Suprapubic skin (tissue), 3 donors: ENCODE data around the gene U2AF2.
"Not testable (repeated sequence)": the region's sequence is repeated elsewhere in the genome, so short reads cannot be mapped to it uniquely, and the experiment has no call there.

Experiments used
- EP300 ChIP-seq: sonication (generic); formaldehyde crosslinking; IDR thresholded peaks from one replicate; pipeline ENCODE4 v1.6.1; 2017; ENCODE audit warnings: antibody characterized with exemption
- TF ChIP-seq, protein P1 (sequence below), 2 donors: fragments of 200-600 bp in 1 of 2; fragments of 450-650 bp in 1 of 2; sonication (generic) in 1 of 2; IDR thresholded peaks; one replicate each; pipeline ENCODE4 v1.5.1; 2016 to 2019; ENCODE audit warnings: antibody characterized with exemption in 2 of 2, mild to moderate bottlenecking in 1 of 2, moderate library complexity in 1 of 2

DNA sequence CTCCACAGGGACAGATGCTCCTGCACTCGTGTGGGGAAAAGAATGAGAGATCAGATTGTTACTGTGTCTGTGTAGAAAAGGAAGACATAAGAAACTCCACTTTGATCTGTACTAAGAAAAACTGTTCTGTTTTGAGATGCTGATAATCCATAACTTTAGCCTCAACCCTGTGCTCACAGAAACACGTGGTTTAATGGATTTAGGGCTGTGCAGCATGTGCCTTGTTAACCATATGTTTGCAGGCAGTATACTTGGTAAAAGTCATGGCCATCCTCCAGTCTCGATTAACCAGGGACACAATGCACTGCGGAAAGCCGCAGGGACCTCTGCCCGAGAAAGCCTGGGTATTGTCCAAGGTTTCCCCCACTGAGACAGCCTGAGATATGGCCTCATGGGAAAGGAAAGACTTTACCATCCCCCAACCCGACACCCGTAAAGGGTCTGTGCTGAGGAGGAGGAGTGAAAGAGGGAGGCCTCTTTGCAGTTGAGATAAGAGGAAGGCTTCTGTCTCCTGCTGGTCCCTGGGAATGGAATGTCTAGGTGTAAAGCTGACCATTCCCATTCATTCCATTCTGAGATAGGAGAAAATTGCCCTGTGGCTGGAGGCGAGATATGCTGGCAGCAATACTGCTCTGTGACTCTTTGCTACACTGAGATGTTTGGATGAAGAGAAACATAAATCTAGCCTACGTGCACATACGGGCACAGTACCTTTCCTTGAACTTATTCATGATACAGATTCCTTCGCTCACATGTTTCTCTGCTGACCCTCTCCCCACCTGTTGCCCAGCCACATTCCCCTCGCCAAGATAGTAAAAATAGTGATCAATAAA is 63.3 kb downstream of the U2AF2 start:
- TF ChIP-seq, protein P1, sequence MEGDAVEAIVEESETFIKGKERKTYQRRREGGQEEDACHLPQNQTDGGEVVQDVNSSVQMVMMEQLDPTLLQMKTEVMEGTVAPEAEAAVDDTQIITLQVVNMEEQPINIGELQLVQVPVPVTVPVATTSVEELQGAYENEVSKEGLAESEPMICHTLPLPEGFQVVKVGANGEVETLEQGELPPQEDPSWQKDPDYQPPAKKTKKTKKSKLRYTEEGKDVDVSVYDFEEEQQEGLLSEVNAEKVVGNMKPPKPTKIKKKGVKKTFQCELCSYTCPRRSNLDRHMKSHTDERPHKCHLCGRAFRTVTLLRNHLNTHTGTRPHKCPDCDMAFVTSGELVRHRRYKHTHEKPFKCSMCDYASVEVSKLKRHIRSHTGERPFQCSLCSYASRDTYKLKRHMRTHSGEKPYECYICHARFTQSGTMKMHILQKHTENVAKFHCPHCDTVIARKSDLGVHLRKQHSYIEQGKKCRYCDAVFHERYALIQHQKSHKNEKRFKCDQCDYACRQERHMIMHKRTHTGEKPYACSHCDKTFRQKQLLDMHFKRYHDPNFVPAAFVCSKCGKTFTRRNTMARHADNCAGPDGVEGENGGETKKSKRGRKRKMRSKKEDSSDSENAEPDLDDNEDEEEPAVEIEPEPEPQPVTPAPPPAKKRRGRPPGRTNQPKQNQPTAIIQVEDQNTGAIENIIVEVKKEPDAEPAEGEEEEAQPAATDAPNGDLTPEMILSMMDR (IDR thresholded peaks at IDR 0.05): not testable (repeated sequence)
- not testable (repeated sequence) for TF ChIP-seq EP300
